ENCODE data around the gene TRIM24.

DNA sequence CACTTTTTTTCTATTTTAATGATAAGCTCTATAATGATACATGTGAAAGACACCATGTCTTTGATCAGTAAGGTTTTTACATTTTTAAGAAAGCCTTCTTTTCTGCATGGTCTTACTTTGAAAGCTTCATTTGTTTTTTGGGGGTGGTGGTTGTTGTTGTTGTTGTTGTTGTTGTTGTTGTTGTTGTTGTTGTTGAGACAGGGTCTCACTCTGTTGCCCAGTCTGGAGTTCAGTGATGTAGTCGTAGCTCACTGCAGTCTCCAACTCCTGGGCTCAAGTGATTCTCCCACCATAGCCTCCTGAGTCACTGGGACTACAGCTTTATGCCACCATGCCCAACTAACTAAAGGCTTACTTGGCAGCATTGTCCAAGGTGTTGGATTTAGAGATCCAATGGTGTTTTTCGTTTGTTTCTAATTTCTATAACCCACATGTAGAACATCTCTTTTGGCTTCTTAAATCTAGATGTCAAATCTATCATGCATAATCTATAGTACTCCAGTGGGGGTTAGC lies 45.4 kb downstream of the TRIM24 start:
- TF ChIP-seq, protein P1, sequence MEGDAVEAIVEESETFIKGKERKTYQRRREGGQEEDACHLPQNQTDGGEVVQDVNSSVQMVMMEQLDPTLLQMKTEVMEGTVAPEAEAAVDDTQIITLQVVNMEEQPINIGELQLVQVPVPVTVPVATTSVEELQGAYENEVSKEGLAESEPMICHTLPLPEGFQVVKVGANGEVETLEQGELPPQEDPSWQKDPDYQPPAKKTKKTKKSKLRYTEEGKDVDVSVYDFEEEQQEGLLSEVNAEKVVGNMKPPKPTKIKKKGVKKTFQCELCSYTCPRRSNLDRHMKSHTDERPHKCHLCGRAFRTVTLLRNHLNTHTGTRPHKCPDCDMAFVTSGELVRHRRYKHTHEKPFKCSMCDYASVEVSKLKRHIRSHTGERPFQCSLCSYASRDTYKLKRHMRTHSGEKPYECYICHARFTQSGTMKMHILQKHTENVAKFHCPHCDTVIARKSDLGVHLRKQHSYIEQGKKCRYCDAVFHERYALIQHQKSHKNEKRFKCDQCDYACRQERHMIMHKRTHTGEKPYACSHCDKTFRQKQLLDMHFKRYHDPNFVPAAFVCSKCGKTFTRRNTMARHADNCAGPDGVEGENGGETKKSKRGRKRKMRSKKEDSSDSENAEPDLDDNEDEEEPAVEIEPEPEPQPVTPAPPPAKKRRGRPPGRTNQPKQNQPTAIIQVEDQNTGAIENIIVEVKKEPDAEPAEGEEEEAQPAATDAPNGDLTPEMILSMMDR (conservative IDR thresholded peaks at IDR 0.05; ENCODE audit: low read depth, low read length): no peak
- no peak for TF ChIP-seq EZH2 (IDR thresholded peaks at IDR 0.05; ENCODE audit: borderline replicate concordance, low read depth, low read length, poor library complexity, severe bottlenecking)

Measured in A673 (cell line).